GM20000 (cell line): ENCODE measurements around the gene SLC35G2.

Source experiments
- DNase-seq: peaks from one replicate; pipeline ENCODE4 v3.0.0; 2012; ENCODE audit warnings: low spot score
- CTCF ChIP-seq: IDR thresholded peaks from 2 replicates; pipeline ENCODE4 v1.5.1; 2012; ENCODE audit warnings: mild to moderate bottlenecking, control low read depth; ENCODE audit errors: extremely low read depth, missing control alignments

SLC35G2 gene

GRCh38 chr3:136835813-136836510 lies 17.0 kb downstream of the SLC35G2 start:
- no peak for TF ChIP-seq CTCF
- no peak for DNase-seq

DNA sequence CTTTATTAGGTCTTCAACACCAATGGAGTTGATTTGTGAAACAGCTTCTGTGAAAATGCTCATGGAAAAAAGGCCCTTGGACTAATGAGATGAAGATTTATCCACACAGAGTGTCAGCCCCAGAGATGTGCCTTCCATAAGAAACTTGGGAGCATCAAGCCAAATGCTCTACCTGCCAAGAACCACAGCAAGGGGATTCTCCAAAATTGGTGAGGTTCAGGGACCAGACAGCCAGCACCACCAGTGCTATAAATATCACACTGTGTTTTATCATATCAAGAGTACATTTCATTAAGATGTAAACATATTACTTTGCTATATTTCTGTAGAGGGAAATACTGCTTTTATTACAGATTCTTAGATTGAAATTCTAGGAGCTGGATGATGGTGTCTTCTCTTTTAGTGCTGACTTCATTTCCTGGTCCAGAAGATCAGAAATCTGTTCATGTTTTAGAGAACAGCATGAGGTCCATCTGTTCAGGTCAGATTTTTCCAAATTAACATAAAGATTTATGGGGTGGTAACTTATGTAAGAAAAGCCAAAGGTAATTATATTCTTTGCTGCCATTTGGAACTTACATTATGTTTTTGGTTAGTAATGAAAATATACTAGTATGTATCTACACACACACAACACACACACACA lies 17.7 kb downstream of the SLC35G2 start:
- no peak for TF ChIP-seq CTCF
- no peak for DNase-seq

DNA sequence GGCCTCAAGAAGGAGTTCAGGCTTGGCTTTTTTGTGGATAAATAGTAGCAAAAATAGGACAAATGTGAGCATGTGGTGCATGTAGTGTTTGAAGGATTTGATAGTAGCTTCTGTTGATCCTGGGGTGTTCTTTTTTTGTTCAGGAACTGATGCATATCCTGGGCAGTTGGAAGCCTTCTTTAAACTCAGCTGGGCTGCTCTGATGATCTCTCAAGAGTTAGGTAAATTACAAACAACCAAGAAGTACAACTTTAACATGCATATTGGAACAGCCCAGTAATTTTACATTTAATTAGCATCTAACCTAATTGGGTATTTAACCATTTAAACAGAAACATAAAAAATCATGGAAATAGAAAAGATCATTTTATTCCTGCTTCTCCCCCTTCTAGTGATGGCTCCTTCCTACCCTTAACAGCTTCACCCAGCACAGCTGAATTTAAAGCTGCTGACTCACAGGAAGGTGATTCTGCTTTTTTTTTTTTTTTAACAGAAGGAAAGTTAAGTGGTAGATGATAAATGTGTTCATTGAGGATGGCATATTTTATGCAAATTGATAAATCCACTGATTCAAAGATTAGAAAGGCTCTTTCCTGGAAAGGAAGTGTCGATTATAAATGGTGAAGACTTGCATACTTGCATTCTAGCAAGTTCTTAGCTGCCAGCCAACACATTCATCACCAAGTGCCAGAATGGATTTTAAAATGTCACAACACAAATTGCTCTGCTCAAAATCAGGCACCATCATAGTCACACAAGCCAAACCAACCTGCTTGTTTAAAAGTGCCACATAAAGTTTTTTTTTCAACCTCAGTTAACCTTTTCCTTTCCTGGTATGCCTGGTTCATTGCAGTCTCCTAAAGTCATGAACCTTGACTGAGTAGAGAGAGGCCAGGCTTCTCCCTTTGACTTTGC lies 20.0 kb downstream of the SLC35G2 start:
- DNase-seq: no peak
- TF ChIP-seq CTCF: no peak

DNA sequence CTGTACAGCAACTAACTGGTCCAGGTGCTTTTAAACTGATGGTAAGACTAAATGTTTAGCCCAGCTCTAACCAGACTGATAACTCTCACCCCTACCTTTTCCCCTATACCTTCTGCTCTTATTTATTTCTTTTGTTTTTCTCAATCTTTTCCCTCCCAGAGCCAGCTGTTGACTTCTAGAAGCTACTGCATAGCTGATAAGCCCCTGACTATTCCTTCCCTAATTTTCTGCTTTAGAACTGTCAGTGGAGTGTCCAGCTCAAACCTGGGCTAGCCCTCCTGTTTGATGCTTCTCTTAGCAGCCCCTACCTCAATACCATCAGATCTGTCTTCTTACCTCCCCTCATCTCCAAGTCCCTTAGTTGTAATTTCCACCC lies 20.6 kb downstream of the SLC35G2 start:
- no peak for TF ChIP-seq CTCF
- DNase-seq: no peak

GRCh38 chr3:136840252-136840651 lies 21.3 kb downstream of the SLC35G2 start:
- no peak for TF ChIP-seq CTCF
- DNase-seq: no peak

DNA sequence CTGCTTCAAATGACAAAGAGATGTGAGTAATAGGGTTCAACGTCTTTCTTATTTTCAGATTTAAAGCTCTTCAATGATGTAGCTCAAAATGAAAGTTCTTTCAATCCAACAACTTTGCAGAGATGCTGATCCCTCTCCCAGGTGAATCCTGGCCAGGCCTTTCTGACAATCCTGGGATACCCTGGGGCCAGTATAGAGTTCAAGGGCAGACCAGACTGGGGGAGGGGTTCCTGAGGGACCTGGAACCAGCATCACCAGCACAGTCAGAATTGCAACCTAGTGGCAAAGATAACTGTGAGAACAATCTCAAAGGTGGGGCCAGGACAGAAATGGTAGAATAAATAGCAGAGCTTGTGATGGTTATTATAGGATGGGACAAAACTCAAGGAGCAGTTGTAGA lies 23.4 kb downstream of the SLC35G2 start:
- no peak for DNase-seq
- TF ChIP-seq CTCF: no peak

DNA sequence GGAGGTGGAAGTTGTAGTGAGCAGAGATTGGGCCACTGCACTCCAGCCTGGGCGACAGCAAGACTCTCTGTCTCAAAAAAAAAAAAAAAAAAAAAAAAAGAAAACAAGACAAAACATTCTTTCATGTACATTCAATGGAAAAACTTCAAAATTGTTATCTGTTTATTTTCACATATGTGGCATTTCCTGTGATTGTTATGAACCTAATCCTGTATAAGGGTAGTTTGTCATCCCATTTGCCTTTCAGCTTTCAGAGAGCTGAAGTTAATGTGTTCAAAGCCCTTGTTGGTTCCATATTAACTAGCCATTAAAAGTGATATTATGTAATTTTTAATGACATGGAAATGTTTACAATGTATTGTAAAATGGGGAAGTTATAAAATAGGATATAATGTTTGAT lies 25.8 kb downstream of the SLC35G2 start:
- DNase-seq: no peak
- TF ChIP-seq CTCF: no peak
